Adrenal gland (tissue), 5 donors: Measurements from ENCODE around the gene PDCD1.

ENCODE experiments used
- CTCF ChIP-seq, 6 experiments: fragments of 450-650 bp in 4 of 6; fragments of 200-600 bp in 2 of 6; sonication (generic) in 1 of 6; IDR thresholded peaks; 1 replicate in 5 of 6; 2 replicates in 1 of 6; pipeline versions ENCODE4 v1.5.1 to v1.8.0; 2016 to 2021; ENCODE audit warnings: antibody characterized with exemption in 6 of 6, mild to moderate bottlenecking in 2 of 6, moderate library complexity in 1 of 6
- POLR2A ChIP-seq, 2 donors: fragments of 450-650 bp; IDR thresholded peaks; one replicate each; pipeline ENCODE4 v1.6.1; 2017; ENCODE audit warnings: antibody characterized with exemption in 2 of 2, mild to moderate bottlenecking in 2 of 2, moderate library complexity in 1 of 2
- donor health status: DM: no; HTN: no; CAD: no.

GRCh38 chr2:241896746-241897201, 38.1 kb upstream of the PDCD1 start:
- no peak for TF ChIP-seq POLR2A (IDR thresholded peaks at IDR 0.05)
- no peak for TF ChIP-seq CTCF (IDR thresholded peaks at IDR 0.05)
